ENCODE measurements around the gene UNC45B. TPM values are rescaled to one million over a fixed set of nuclear protein-coding genes. Genes with fewer than 3 reads are reported as not detected.

Gene UNC45B
- total RNA-seq, 1 donor from 2014 or later: not detected

DNA sequence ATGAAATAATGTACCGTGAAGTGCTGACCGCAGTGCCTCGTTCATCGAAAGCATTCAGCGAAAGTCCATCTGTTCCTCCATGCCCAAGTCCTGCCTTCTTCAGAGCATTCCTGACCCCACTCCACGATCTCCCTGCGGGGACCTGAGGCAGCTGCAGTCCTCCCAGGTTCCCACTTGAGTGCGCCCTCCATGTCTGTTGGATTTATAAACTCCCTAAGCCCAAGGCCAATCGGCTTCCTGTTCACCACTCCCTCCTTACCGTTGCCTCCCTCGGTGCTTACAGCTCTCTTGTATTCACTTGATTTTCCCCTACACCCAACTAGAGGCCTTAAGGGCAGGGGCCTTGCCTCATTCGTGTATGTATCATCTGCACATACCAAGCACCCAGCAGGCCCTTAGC, 30.8 kb upstream of the UNC45B start:
- TF ChIP-seq, protein P1, sequence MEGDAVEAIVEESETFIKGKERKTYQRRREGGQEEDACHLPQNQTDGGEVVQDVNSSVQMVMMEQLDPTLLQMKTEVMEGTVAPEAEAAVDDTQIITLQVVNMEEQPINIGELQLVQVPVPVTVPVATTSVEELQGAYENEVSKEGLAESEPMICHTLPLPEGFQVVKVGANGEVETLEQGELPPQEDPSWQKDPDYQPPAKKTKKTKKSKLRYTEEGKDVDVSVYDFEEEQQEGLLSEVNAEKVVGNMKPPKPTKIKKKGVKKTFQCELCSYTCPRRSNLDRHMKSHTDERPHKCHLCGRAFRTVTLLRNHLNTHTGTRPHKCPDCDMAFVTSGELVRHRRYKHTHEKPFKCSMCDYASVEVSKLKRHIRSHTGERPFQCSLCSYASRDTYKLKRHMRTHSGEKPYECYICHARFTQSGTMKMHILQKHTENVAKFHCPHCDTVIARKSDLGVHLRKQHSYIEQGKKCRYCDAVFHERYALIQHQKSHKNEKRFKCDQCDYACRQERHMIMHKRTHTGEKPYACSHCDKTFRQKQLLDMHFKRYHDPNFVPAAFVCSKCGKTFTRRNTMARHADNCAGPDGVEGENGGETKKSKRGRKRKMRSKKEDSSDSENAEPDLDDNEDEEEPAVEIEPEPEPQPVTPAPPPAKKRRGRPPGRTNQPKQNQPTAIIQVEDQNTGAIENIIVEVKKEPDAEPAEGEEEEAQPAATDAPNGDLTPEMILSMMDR (conservative IDR thresholded peaks at IDR 0.05; ENCODE audit: low read depth, low read length): no peak
- no peak for DNase-seq (ENCODE audit: low read depth)
- H3K4me3 ChIP-seq (ENCODE audit: low read depth, low read length): no peak overlapping the region

DNA sequence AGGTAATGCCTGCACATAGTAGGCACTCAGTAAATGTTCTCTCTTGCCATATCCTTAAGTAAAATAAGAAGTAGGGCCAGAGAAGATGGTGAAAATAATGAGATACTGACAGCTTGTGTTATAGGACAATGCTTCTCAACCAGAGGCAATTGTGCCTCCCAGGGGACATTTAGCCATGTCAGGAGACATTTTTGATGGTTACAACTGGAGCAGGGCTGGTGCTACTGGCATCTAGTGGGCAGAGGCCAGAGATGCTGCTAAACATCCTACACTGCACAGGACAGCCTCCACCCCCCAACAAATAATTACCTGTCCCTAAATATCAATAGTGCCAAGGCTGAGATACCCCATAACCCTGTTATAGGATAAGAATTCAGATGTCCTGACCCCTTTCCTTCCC, 29.6 kb upstream of the UNC45B start:
- DNase-seq (ENCODE audit: low read depth): peak; percentile 3
- no peak overlapping the region for H3K4me3 ChIP-seq (ENCODE audit: low read depth, low read length)

DNA sequence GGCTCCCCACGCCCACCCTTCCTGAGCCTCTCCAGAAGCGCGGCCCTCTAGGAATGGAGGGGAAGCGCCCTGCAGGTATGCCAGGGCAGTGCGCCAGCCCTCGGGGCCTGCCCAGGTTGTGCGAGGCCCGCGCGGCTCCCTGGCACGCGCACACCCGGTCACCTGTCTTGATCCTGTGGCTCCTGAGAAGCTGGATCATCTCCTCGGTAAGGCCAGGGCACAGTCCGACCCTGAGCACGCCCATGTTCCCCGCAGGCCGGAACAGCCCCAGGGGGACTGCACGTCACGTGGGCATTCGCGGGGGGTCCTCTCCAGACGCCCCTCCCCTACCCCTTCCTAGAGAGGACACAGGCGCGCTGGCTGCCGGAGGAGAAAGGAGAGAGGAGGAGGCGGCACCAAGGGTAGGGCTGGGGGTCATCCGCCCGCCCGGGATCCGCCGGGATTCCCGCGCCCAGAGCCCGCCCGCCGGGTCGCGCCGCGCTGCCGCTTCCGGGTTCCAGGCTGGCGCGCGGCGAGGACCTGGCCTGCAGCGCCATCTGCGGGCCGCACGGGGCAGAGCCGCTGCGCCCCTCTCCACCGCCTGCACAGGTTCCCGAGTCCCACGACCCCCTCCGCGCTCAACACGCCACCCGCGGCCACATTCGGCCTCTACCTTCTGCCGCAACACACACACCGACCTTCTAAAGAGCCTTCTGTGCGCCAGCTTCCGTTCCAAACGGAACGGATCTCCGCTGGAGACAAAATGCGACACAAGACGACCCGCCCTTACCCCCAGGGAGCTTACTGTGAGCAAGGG, 28.0 kb upstream of the UNC45B start, which contains the start of gene RAD51D:
TSS of gene RAD51D (minus strand) at position 491 of the 796 bp plus-strand sequence. CDS start at position 244, 247 bp downstream.
- DNase-seq (ENCODE audit: low read depth): no peak
- TF ChIP-seq, protein P1 (conservative IDR thresholded peaks at IDR 0.05; ENCODE audit: low read depth, low read length): peak; percentile 69
- peak within 1 kb of the TSS; percentile 75 for H3K4me3 ChIP-seq (ENCODE audit: low read depth, low read length)

More for the DNA sequence above, 29.6 kb upstream of the UNC45B start:
- TF ChIP-seq, protein P1 (conservative IDR thresholded peaks at IDR 0.05; ENCODE audit: low read depth, low read length): peak; percentile 66

DNA sequence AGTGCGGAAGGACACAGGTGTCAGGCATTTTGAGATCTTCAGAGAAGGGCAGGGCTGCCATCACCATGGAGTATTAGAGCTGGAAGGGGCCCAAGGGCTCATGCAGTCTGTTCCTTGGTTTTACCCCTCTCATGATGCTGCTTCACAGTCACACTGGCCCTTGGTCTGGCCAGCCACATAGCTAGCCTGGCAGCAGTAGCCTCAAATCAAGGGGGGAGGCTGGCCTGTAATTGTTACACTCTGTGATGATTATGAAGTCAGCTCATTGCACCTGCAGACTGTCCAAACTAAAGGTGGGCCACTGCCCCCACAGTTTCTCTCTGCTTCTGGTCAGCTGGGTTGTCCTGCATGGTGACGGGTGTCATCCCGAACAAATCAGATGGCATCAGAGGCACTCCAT, 26.3 kb upstream of the UNC45B start, which contains the start of gene FNDC8:
TSS of gene FNDC8 (plus strand) at position 301 of the 400 bp plus-strand sequence. CDS start at position 380, 79 bp downstream.
- H3K4me3 ChIP-seq (ENCODE audit: low read depth, low read length): no peak within 1 kb of the TSS

DNA sequence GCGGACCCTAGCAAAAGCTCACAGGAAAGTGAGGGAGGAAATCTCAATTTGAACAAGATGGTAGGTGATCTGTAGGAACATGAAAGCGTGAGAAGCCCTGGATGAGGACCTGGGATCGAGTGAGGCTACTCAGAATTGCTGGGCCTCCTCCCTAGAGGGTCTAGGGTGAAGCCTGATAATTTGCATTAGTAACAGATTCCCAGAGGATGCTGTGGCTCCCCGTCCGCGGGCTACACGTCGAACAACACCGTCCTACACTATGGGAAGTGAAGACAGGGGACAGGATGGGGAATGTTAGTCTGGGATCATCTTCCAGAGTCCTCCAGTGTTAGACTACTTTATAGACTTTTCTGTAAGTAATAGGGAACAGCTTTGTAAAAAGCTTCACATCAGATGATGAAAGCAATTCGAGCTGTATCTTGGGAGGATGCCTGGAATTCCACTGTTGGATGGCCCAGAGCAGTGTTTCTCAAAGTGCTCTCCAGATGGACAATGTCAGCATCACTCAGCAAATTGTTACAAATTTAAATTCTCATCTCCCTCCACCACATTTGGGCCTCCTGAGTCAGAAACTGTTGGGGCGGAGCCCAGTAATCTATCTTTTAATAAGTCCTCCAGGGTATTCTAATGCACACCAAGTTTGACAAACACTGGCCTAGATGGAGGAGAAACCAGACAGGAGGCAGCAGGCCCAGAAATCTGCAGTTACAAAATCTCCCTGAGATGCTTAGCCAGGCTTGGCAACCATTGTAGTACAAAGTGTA, 19.7 kb upstream of the UNC45B start:
- H3K4me3 ChIP-seq (ENCODE audit: low read depth, low read length): no peak overlapping the region
- no peak for DNase-seq (ENCODE audit: low read depth)
- TF ChIP-seq, protein P1 (conservative IDR thresholded peaks at IDR 0.05; ENCODE audit: low read depth, low read length): no peak

More for the DNA sequence above, 26.3 kb upstream of the UNC45B start, which contains the start of gene FNDC8:
- DNase-seq (ENCODE audit: low read depth): no peak
- TF ChIP-seq, protein P1 (conservative IDR thresholded peaks at IDR 0.05; ENCODE audit: low read depth, low read length): no peak

DNA sequence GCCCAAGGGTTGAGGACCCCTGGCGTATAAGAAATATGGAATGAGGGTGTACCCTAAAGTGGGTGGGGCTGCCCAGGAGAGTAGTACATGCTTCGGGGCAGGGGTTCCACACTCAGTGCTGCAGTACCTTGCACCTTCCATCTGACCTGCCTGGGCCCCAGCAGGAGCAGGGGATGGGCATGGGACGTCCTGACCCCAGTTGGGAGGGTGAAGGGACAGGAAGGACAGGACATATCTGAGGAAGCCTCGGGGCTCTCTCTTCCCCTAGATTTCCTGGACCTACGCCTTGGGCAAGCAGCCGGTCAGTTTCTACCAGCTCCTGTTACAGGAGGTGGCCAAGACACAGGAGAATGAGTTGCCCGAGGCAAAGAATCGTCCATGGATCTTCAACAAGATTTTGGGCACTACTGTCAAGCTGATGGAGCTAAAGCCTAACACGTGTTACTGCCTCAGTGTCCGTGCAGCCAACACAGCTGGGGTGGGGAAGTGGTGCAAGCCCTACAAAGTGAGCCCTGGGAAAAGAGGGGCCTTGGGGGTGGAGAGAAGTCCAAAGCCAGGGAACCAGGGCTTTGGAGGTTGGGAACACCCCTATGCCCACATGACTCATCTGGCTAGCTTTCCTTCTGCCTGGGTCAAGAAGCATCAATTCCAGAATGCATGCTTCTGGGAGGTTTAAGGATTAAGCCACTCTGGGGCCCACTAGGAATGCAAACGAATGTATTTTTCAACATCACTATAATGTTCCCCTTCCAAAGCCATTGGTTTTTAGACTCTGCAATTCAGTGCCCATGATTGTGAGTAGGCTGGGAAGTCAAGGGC, 18.3 kb upstream of the UNC45B start:
- TF ChIP-seq, protein P1 (conservative IDR thresholded peaks at IDR 0.05; ENCODE audit: low read depth, low read length): no peak
- H3K4me3 ChIP-seq (ENCODE audit: low read depth, low read length): no peak overlapping the region
- no peak for DNase-seq (ENCODE audit: low read depth)
